ENCODE results near the gene MB21D2. TPM values are rescaled to one million over a fixed set of nuclear protein-coding genes. Genes with fewer than 3 reads are reported as not detected.

Gene MB21D2
- total and polyA plus RNA-seq, 7 donors: 1.2 to 7.8 (median 5.8) TPM

- intact Hi-C loops (cut with DNase I): no loop called here
- WGBS, 2 donors: 54 to 83% methylated on average over 5 of the region's 5 CpGs
These were observed 97.5 kb downstream of the MB21D2 start for GRCh38 chr3:192820161-192820560.

GRCh38 chr3:192819001-192819569 lies 98.6 kb downstream of the MB21D2 start:
- TF ChIP-seq EP300 (IDR thresholded peaks at IDR 0.05): no peak
- no peak for TF ChIP-seq POLR2A (IDR thresholded peaks at IDR 0.05)
- no peak for TF ChIP-seq POLR2AphosphoS5 (IDR thresholded peaks at IDR 0.05)
- no peak for TF ChIP-seq CTCF (IDR thresholded peaks at IDR 0.05)
- H3K4me1 ChIP-seq: peaks cover 0 to 26% (median 12%) of the 10 kb centered on the region in 4 donors
- 80 to 83% methylated on average over 7 of the region's 7 CpGs for WGBS, 2 donors
- no peak overlapping the region for H3K27ac ChIP-seq
- H3K27me3 ChIP-seq: no peaks in the 10 kb centered on the region
- no peak for DNase-seq
- H3K36me3 ChIP-seq: no peaks in the 10 kb centered on the region
- no peak overlapping the region for H3K4me3 ChIP-seq
- H3K9me3 ChIP-seq: no peaks in the 10 kb centered on the region
- intact Hi-C loops (cut with DNase I): loop anchor here (5.0 kb wide), 1 partner anchor 98 kb away; the partner anchor contains the start of gene MB21D2

More at GRCh38 chr3:192820161-192820560, 97.5 kb downstream of the MB21D2 start:
- DNase-seq: no peak
- Histone ChIP-seq H3K4me1 (peaks cover 0 to 27% (median 15%) of the 10 kb centered on the region in 4 donors), H3K27ac (no peak overlapping the region), H3K9me3 (no peaks in the 10 kb centered on the region), H3K36me3 (no peaks in the 10 kb centered on the region), H3K4me3 (no peak overlapping the region), H3K27me3 (no peaks in the 10 kb centered on the region)
- TF ChIP-seq EP300 (IDR thresholded peaks at IDR 0.05): no peak
- TF ChIP-seq POLR2A (IDR thresholded peaks at IDR 0.05): no peak
- TF ChIP-seq POLR2AphosphoS5 (IDR thresholded peaks at IDR 0.05): no peak
- no peak for TF ChIP-seq CTCF (IDR thresholded peaks at IDR 0.05)

GRCh38 chr3:192818126-192818525 lies 99.5 kb downstream of the MB21D2 start:
- Histone ChIP-seq H3K4me3 (no peak overlapping the region), H3K4me1 (peaks cover 0 to 26% (median 12%) of the 10 kb centered on the region in 4 donors), H3K36me3 (no peaks in the 10 kb centered on the region), H3K27ac (no peak overlapping the region), H3K9me3 (no peaks in the 10 kb centered on the region), H3K27me3 (no peaks in the 10 kb centered on the region)
- intact Hi-C loops (cut with DNase I): loop anchor here (5.0 kb wide), 1 partner anchor 99 kb away; the partner anchor contains the start of gene MB21D2
- DNase-seq: no peak
- WGBS, 2 donors: 84 to 95% methylated on average over 1 of the region's 1 CpG
- TF ChIP-seq CTCF (IDR thresholded peaks at IDR 0.05) (no peak), POLR2A (IDR thresholded peaks at IDR 0.05) (no peak), EP300 (IDR thresholded peaks at IDR 0.05) (no peak)

- intact Hi-C loops (cut with DNase I): loop anchor here (2.0 to 5.0 kb wide), 3 partner anchors 100 to 755 kb away; partner anchors contain the start of gene MB21D2
- no peak overlapping the region for H3K4me3 ChIP-seq
These were observed 100.2 kb downstream of the MB21D2 start for GRCh38 chr3:192817506-192817905.

More at GRCh38 chr3:192817506-192817905, 100.2 kb downstream of the MB21D2 start:
- no peaks in the 10 kb centered on the region for H3K27me3 ChIP-seq
- H3K36me3 ChIP-seq: no peaks in the 10 kb centered on the region
- no peak overlapping the region for H3K27ac ChIP-seq
- TF ChIP-seq CTCF (IDR thresholded peaks at IDR 0.05) (no peak), POLR2AphosphoS5 (IDR thresholded peaks at IDR 0.05) (no peak), POLR2A (IDR thresholded peaks at IDR 0.05) (no peak), EP300 (IDR thresholded peaks at IDR 0.05) (no peak)
- no peak for DNase-seq
- no peaks in the 10 kb centered on the region for H3K9me3 ChIP-seq
- WGBS, 2 donors: 91 to 92% methylated on average over 4 of the region's 4 CpGs
- H3K4me1 ChIP-seq: peaks cover 0 to 26% (median 12%) of the 10 kb centered on the region in 4 donors
